Small intestine (tissue), 7 donors: ENCODE data around the gene PRDM16. TPM values are rescaled to one million over a fixed set of nuclear protein-coding genes. Genes with fewer than 3 reads are reported as not detected.
A peak's percentile ranks its signal among the peaks of the same experiment; 100 is the strongest.

Experiments used
- DNase-seq, 2 donors: peaks; one replicate each; pipeline versions ENCODE4 v3.0.0 to v3.0.0-alpha.2; 2013
- FAIRE-seq: peaks from 2 replicates; lab custom pipeline; 2012; peaks lifted over from hg19 to GRCh38; lab: Jason Lieb, UNC
- H3K27ac ChIP-seq, 3 donors: one replicate each; pipeline ENCODE4 v1.5.1; 2013; ENCODE audit warnings: low read length in 2 of 3, mild to moderate bottlenecking in 2 of 3, control low read depth in 1 of 3, inconsistent platforms in 1 of 3, low read depth in 1 of 3, moderate library complexity in 1 of 3
- H3K27me3 ChIP-seq, 3 donors: one replicate each; pipeline ENCODE4 v1.6.1; 2013; ENCODE audit warnings: low read length in 3 of 3, inconsistent platforms in 1 of 3; ENCODE audit not compliant: control insufficient read depth in 3 of 3, insufficient read depth in 3 of 3
- H3K36me3 ChIP-seq, 3 donors: one replicate each; pipeline ENCODE4 v1.6.1; 2013; ENCODE audit warnings: low read length in 3 of 3, inconsistent platforms in 1 of 3, low read depth in 1 of 3, mild to moderate bottlenecking in 1 of 3, moderate library complexity in 1 of 3; ENCODE audit not compliant: control insufficient read depth in 3 of 3, insufficient read depth in 2 of 3
- H3K4me1 ChIP-seq, 3 donors: one replicate each; pipeline ENCODE4 v1.6.1; 2013; ENCODE audit warnings: low read length in 2 of 3, inconsistent platforms in 1 of 3, low read depth in 1 of 3, mild to moderate bottlenecking in 1 of 3, moderate library complexity in 1 of 3; ENCODE audit not compliant: control insufficient read depth in 3 of 3, insufficient read depth in 2 of 3
- H3K4me3 ChIP-seq, 3 donors: one replicate each; pipeline ENCODE4 v1.5.1; 2013; ENCODE audit warnings: low read length in 3 of 3, control low read depth in 1 of 3, inconsistent platforms in 1 of 3, low read depth in 1 of 3, mild to moderate bottlenecking in 1 of 3, moderate library complexity in 1 of 3
- H3K9me3 ChIP-seq, 2 donors: one replicate each; pipeline ENCODE4 v1.6.1; 2013; ENCODE audit warnings: low read depth in 1 of 2, low read length in 1 of 2; ENCODE audit not compliant: control insufficient read depth in 2 of 2, insufficient read depth in 1 of 2
- WGBS, 3 donors: extraction: QIAGEN DNeasy Blood & Tissue Kit; methylation state at CpG; one replicate each; pipeline ENCODE4 v1.1.7; 2013; 5-methylcytosine and 5-hydroxymethylcytosine counted together
- polyA plus RNA-seq, 4 donors: library from polyadenylated mRNA; stranded (reverse) in 3 of 4; unstranded in 1 of 4; fragments of 200-250 nt in 3 of 4; fragments of 120-200 nt in 1 of 4; gene quantifications; one replicate each; pipeline versions ENCODE4 v1.2.1 to v1.2.3, GENCODE V29; 2013
- donor health status: healthy with polysubstance abuse.
- donor health status: control.
- donor health status: control.
- donor health status: Bipolar disorder and iron deficiency.
- donor health status: healthy.

PRDM16 gene
- polyA plus RNA-seq, 4 donors = 5.4 to 11.4 (median 8.2) TPM

DNA sequence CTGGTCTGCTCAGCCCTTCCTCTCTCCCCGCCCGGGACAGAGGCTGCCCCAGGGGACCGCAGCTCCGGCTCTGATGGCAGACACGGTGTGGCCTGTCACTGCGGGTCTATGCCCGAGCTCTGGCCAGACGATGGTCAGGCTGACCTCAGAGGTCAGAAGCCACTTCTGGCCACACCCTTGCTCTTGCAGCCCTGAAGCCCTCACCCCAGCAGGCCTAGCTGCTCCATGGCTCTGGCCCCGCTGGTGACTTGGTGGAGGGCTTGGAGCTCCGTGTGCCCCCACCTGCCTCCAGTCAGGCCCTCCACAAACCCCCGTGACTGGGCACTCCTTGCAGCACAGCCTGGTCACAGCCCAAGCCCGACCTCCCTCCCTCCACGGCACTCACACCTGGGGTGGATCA, 47.6 kb downstream of the PRDM16 start:
- no peak overlapping the region for H3K4me3 ChIP-seq
- peaks cover 0 to 27% (median 0%) of the 10 kb centered on the region in 3 donors for H3K36me3 ChIP-seq
- WGBS, 3 donors = 78 to 80% (median 78%) methylated on average over 13 of the region's 13 CpGs
- FAIRE-seq (no peak), DNase-seq (no peak)
- no peaks in the 10 kb centered on the region for H3K27me3 ChIP-seq
- H3K4me1 ChIP-seq = peaks cover 4 to 25% (median 5%) of the 10 kb centered on the region in 3 donors
- H3K9me3 ChIP-seq = no peaks in the 10 kb centered on the region
- H3K27ac ChIP-seq = no peak overlapping the region

DNA sequence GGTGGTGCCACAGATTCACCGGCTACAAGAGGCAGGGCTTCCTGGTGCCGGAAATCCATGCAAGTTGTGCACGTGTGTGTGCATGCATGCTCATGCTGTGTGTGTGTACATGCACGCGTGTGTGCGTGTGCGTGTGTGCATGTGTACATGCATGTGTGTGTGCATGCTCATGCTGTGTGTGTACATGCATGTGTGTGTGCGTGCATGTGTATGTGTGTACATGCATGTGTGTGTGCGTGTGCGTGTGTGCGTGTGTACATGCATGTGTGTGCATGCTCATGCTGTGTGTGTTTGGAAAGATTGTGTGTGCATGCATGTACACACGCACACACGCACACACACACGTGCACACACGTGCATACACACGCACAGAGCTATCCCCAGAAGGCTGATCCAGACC, 48.9 kb downstream of the PRDM16 start:
- DNase-seq = no peak
- Histone ChIP-seq H3K9me3 (no peaks in the 10 kb centered on the region), H3K27ac (no peak overlapping the region), H3K27me3 (no peaks in the 10 kb centered on the region), H3K4me1 (peaks cover 4 to 25% (median 5%) of the 10 kb centered on the region in 3 donors), H3K36me3 (peaks cover 0 to 33% (median 0%) of the 10 kb centered on the region in 3 donors), H3K4me3 (no peak overlapping the region)
- FAIRE-seq = no peak
- WGBS, 3 donors = 93 to 96% (median 94%) methylated on average over 16 of the region's 16 CpGs

DNA sequence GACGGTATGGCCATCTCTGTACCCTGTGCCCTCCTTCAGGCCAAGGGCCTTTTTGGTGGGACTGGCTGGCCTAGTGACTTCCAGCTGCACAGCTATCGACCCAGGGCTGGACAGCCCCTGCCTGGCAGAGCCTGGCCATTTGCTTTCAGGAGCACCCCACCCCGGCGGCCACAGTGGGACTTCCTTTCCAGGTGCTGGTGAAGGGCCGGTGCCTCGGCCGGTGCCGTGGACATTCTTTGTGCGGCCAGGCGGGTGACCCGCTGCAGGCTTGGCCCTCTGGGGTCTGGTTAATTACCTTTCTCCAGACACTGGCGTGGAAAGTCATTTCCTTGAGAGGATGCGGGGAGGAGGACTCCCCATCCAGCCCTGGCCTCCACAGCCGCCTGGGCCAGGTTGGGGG, 50.1 kb downstream of the PRDM16 start:
- Histone ChIP-seq H3K27ac (no peak overlapping the region), H3K9me3 (no peaks in the 10 kb centered on the region), H3K4me3 (no peak overlapping the region), H3K4me1 (peaks cover 4 to 25% (median 5%) of the 10 kb centered on the region in 3 donors), H3K36me3 (peaks cover 0 to 44% (median 0%) of the 10 kb centered on the region in 3 donors), H3K27me3 (no peaks in the 10 kb centered on the region)
- no peak for FAIRE-seq
- DNase-seq = no peak
- 89 to 93% (median 90%) methylated on average over 12 to 14 of the region's 14 CpGs for WGBS, 3 donors

DNA sequence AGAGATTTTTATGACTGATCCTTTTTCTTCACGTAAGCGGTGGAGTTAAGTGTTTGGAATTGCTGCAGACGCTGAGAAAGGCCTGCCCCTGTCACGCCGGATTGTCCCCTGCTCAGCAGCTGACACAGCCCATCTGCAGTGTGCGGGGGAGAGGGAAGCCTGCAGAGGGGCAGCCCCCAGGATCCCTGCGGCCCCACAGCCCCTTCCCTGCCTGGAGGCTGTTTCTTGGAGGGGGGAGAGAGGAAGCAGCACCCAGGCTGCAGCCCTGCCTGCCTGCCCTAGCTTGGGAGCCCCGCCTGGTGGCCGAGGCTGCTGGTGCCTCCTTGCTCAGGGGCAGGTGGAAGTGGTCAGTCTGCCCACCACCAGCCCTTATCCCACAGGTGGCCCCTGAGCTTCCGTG, 50.7 kb downstream of the PRDM16 start:
- peaks cover 3 to 20% (median 3%) of the 10 kb centered on the region in 3 donors for H3K4me1 ChIP-seq
- H3K4me3 ChIP-seq = no peak overlapping the region
- no peak for DNase-seq
- H3K27me3 ChIP-seq = no peaks in the 10 kb centered on the region
- WGBS, 3 donors = 67 to 81% (median 74%) methylated on average over 9 to 10 of the region's 10 CpGs
- no peak overlapping the region for H3K27ac ChIP-seq
- H3K9me3 ChIP-seq = no peaks in the 10 kb centered on the region
- FAIRE-seq = no peak
- peaks cover 0 to 42% (median 0%) of the 10 kb centered on the region in 3 donors for H3K36me3 ChIP-seq

GRCh38 chr1:3120140-3120539, 51.1 kb downstream of the PRDM16 start:
- Histone ChIP-seq H3K27ac (no peak overlapping the region), H3K4me3 (no peak overlapping the region), H3K36me3 (peaks cover 0 to 44% (median 0%) of the 10 kb centered on the region in 3 donors), H3K9me3 (no peaks in the 10 kb centered on the region), H3K4me1 (peaks cover 0 to 16% (median under 1%) of the 10 kb centered on the region in 3 donors), H3K27me3 (no peaks in the 10 kb centered on the region)
- 67 to 79% (median 77%) methylated on average over 17 of the region's 17 CpGs for WGBS, 3 donors
- DNase-seq (no peak), FAIRE-seq (no peak)

DNA sequence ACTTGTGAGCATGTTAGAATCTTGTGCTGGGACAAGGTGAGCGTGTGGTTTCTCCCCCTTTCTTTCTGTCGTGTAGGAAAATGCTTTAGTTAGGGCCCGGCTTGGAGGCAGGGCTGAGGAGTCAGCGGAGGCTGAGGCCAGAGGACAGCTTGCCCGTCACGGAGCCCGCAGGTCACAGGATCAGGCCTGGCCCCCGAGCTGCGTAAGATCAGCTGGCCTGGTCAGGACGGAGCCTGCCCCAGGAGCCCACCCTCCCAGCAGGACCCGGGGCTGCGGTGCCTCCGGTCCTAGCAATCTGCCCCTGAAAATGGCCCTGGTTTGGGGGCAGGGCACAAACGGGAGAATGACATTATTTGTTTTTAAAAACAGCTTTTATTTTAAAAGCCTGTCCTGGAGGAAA, 52.0 kb downstream of the PRDM16 start:
- DNase-seq (no peak), FAIRE-seq (no peak)
- WGBS, 3 donors = 82 to 90% (median 88%) methylated on average over 14 of the region's 14 CpGs
- H3K27me3 ChIP-seq = no peaks in the 10 kb centered on the region
- H3K4me3 ChIP-seq = no peak overlapping the region
- H3K36me3 ChIP-seq = peaks cover 0 to 44% (median 0%) of the 10 kb centered on the region in 3 donors
- H3K9me3 ChIP-seq = no peaks in the 10 kb centered on the region
- no peak overlapping the region for H3K27ac ChIP-seq
- peaks cover 0 to 11% (median 2%) of the 10 kb centered on the region in 3 donors for H3K4me1 ChIP-seq

DNA sequence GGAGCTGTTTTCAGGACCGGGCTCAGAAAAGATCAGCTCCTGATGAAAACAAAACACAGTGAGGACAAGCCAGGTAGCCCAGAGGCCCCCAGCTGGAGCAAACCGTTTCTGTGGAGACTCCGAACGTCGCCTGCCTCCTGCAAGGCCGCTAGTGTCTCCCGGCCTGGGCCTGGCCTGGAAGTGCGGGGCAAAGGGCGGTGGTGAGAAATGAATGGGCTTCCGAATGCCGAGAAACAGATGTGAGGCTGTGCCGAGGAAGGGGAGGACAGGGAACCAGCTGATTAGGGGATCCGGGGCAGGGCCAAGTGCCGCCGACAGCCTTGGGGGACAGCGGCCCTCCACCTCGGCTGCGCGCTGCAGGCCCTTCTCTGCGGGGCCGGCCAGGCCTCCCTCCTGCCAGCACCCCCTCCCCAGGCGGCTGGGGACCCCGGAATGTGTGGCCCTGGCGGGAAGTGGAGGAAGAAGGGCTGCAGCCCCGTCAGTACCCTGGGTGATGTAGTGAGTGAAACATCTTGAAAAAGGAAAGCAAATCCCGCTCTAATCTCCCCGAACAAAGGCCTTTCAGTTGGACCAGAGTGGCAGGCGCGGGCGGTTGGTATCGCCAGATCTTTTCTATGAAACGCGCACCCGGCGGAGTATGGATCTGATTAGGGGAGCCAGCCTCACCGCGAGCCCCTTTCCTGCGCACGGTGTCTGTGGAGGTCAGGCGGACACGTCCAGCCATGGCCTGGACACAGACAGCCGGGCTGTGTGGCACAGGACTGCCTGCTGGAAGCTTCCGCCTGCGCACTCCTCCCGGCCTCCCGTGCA, 52.6 kb downstream of the PRDM16 start:
- peak in 1 of 2 donors; percentile 35 for DNase-seq
- H3K27me3 ChIP-seq = no peaks in the 10 kb centered on the region
- 87 to 88% (median 87%) methylated on average over 46 of the region's 46 CpGs for WGBS, 3 donors
- FAIRE-seq = no peak
- H3K9me3 ChIP-seq = no peaks in the 10 kb centered on the region
- H3K4me3 ChIP-seq = no peak overlapping the region
- peaks cover 0 to 11% (median 2%) of the 10 kb centered on the region in 3 donors for H3K4me1 ChIP-seq
- no peak overlapping the region for H3K27ac ChIP-seq
- peaks cover 0 to 44% (median 0%) of the 10 kb centered on the region in 3 donors for H3K36me3 ChIP-seq

DNA sequence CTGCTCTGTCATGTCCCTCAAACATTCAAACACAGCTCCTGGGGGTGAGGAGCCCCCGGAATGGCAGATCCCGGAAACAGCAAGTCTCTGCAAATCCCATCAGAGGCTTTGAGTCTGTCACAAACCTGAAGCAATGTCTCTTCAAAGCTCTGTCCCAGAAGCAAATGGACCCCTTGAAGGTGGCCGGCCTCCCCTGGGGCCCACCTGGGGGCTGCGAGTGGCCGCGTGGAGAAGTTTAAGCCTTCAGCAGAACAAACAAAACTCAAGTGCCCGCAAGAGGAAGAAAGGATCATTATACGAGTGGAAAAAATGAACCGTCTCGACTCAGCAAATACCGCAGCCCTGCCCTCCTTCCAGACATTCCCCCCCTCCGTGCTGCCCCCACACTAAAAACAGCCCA, 53.3 kb downstream of the PRDM16 start:
- Histone ChIP-seq H3K27me3 (no peaks in the 10 kb centered on the region), H3K4me3 (no peak overlapping the region), H3K36me3 (peaks cover 0 to 40% (median 0%) of the 10 kb centered on the region in 3 donors), H3K9me3 (no peaks in the 10 kb centered on the region), H3K4me1 (peaks cover 0 to 11% (median 2%) of the 10 kb centered on the region in 3 donors), H3K27ac (no peak overlapping the region)
- FAIRE-seq (no peak), DNase-seq (no peak)
- WGBS, 3 donors = 83 to 94% (median 87%) methylated on average over 12 of the region's 12 CpGs
